ENCODE measurements around the gene BCLAF3.

BCLAF3 gene

DNA sequence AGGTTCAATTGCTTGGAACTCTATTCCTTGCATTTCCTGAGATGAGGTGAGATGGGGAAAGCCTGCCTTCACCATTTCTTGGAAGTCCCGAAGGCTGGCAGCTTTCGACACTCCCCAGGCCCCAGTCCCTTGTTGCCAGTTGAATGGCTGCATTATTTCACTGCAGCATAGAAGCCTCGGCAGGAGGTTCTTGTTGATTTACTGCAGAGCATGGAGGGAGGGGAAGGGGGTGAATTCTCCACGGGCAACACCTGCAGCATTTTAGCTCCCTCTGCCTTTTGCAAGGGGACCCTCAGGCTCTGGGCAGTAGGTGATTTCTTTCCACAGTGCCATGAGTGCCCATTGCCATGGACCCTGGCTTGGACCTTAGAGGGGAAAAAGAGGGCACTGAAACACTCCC lies 10.7 kb upstream of the BCLAF3 start:
- no peak for TF ChIP-seq TAF1 (IDR thresholded peaks at IDR 0.05; ENCODE audit: borderline replicate concordance, insufficient read depth, low read length)
- TF ChIP-seq, protein P1, sequence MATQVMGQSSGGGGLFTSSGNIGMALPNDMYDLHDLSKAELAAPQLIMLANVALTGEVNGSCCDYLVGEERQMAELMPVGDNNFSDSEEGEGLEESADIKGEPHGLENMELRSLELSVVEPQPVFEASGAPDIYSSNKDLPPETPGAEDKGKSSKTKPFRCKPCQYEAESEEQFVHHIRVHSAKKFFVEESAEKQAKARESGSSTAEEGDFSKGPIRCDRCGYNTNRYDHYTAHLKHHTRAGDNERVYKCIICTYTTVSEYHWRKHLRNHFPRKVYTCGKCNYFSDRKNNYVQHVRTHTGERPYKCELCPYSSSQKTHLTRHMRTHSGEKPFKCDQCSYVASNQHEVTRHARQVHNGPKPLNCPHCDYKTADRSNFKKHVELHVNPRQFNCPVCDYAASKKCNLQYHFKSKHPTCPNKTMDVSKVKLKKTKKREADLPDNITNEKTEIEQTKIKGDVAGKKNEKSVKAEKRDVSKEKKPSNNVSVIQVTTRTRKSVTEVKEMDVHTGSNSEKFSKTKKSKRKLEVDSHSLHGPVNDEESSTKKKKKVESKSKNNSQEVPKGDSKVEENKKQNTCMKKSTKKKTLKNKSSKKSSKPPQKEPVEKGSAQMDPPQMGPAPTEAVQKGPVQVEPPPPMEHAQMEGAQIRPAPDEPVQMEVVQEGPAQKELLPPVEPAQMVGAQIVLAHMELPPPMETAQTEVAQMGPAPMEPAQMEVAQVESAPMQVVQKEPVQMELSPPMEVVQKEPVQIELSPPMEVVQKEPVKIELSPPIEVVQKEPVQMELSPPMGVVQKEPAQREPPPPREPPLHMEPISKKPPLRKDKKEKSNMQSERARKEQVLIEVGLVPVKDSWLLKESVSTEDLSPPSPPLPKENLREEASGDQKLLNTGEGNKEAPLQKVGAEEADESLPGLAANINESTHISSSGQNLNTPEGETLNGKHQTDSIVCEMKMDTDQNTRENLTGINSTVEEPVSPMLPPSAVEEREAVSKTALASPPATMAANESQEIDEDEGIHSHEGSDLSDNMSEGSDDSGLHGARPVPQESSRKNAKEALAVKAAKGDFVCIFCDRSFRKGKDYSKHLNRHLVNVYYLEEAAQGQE (IDR thresholded peaks at IDR 0.05; ENCODE audit: insufficient read depth in 1 of 2, low read depth in 2 of 2, low read length in 2 of 2) = no peak
- no peak for TF ChIP-seq POLR2AphosphoS5 (IDR thresholded peaks at IDR 0.05; ENCODE audit: low read depth, low read length)
- TF ChIP-seq SIN3A (IDR thresholded peaks at IDR 0.05; ENCODE audit: borderline replicate concordance, insufficient read depth, low read length) = no peak
- TF ChIP-seq FOXP2 (optimal IDR thresholded peaks at IDR 0.05; ENCODE audit: borderline replicate concordance, extremely low read depth, extremely low read length, insufficient read depth) = no peak

- TF ChIP-seq TAF1 (IDR thresholded peaks at IDR 0.05; ENCODE audit: borderline replicate concordance, insufficient read depth, low read length) (no peak), POLR2AphosphoS5 (IDR thresholded peaks at IDR 0.05; ENCODE audit: low read depth, low read length) (no peak), SIN3A (IDR thresholded peaks at IDR 0.05; ENCODE audit: borderline replicate concordance, insufficient read depth, low read length) (no peak), FOXP2 (optimal IDR thresholded peaks at IDR 0.05; ENCODE audit: borderline replicate concordance, extremely low read depth, extremely low read length, insufficient read depth) (no peak)
- TF ChIP-seq, protein P1 (IDR thresholded peaks at IDR 0.05; ENCODE audit: insufficient read depth in 1 of 2, low read depth in 2 of 2, low read length in 2 of 2) = no peak
These were observed 473 bp upstream of the BCLAF3 start for GRCh38 chrX:19991350-19991718.

GRCh38 chrX:19990151-19990555 lies 708 bp downstream of the BCLAF3 start:
- TF ChIP-seq TAF1 (IDR thresholded peaks at IDR 0.05; ENCODE audit: borderline replicate concordance, insufficient read depth, low read length) (no peak), POLR2AphosphoS5 (IDR thresholded peaks at IDR 0.05; ENCODE audit: low read depth, low read length) (no peak), SIN3A (IDR thresholded peaks at IDR 0.05; ENCODE audit: borderline replicate concordance, insufficient read depth, low read length) (no peak), FOXP2 (optimal IDR thresholded peaks at IDR 0.05; ENCODE audit: borderline replicate concordance, extremely low read depth, extremely low read length, insufficient read depth) (no peak)
- TF ChIP-seq, protein P1 (IDR thresholded peaks at IDR 0.05; ENCODE audit: insufficient read depth in 1 of 2, low read depth in 2 of 2, low read length in 2 of 2) = no peak

DNA sequence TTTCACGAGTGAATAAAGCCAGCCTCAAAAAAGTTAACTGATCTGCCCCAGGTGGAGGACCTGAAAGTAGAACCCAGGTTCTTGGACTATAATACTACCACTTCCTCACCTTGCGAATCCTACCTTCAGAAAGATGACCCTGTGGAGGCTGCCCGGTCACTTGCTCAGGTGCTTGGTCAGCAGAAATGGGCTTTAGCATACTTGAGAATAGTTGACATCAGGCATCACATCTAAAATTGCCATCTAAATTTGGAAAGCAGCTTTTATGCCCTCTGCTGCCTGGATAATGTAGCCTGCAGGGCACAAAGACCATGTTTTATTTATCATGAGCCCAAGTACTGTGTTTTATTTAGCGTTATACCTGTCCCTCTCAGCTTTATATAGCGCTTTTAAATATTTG lies 3.0 kb downstream of the BCLAF3 start:
- TF ChIP-seq, protein P1 (IDR thresholded peaks at IDR 0.05; ENCODE audit: insufficient read depth in 1 of 2, low read depth in 2 of 2, low read length in 2 of 2) = no peak
- no peak for TF ChIP-seq POLR2AphosphoS5 (IDR thresholded peaks at IDR 0.05; ENCODE audit: low read depth, low read length)
- no peak for TF ChIP-seq TAF1 (IDR thresholded peaks at IDR 0.05; ENCODE audit: borderline replicate concordance, insufficient read depth, low read length)
- TF ChIP-seq SIN3A (IDR thresholded peaks at IDR 0.05; ENCODE audit: borderline replicate concordance, insufficient read depth, low read length) = no peak
- TF ChIP-seq FOXP2 (optimal IDR thresholded peaks at IDR 0.05; ENCODE audit: borderline replicate concordance, extremely low read depth, extremely low read length, insufficient read depth) = no peak

GRCh38 chrX:19986531-19986930 lies 4.3 kb downstream of the BCLAF3 start:
- TF ChIP-seq FOXP2 (optimal IDR thresholded peaks at IDR 0.05; ENCODE audit: borderline replicate concordance, extremely low read depth, extremely low read length, insufficient read depth) = no peak

Data from PFSK-1 (cell line).